ENCODE data around the gene HYAL2.
A peak's percentile ranks its signal among the peaks of the same experiment; 100 is the strongest.
"Not testable (repeated sequence)": the region's sequence is repeated elsewhere in the genome, so short reads cannot be mapped to it uniquely, and the experiment has no call there.

The HYAL2 gene

DNA sequence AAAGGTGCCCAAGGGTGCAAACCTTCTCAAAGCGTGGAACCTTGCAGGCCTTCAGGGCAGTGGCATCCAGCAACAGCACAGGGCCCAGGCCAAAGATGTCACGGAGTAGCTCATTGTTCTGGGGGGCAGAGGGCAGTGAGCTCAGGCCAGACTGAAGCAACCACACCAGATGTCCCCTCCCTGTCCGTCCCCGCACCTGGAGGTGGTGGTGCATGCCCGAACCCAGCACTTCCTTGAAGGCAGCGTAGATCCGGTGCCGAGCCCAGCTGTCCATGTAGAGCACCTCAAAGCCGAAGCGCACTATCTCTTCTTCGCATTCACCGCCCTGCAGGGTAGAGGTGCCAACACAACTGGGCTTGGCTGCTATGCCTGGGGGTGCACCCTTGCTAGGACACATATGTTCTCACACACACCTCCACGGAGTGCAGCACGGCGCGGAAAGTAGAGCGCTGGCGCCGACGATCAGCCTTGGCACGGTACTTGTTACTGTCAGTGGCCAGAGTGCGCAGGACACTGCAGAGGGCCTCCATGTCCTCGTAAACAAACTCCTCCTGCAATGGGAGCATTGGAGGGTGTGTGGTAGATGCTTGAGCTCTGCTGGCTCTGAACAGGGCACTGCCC lies 34.0 kb downstream of the HYAL2 start:
- no peak for DNase-seq

GRCh38 chr3:50287262-50287661 lies 35.3 kb downstream of the HYAL2 start:
- DNase-seq, result no peak

GRCh38 chr3:50286322-50287227 lies 36.0 kb downstream of the HYAL2 start:
- DNase-seq, result no peak

- not testable (repeated sequence) for DNase-seq
These were observed 38.4 kb downstream of the HYAL2 start for GRCh38 chr3:50284121-50284520.

DNA sequence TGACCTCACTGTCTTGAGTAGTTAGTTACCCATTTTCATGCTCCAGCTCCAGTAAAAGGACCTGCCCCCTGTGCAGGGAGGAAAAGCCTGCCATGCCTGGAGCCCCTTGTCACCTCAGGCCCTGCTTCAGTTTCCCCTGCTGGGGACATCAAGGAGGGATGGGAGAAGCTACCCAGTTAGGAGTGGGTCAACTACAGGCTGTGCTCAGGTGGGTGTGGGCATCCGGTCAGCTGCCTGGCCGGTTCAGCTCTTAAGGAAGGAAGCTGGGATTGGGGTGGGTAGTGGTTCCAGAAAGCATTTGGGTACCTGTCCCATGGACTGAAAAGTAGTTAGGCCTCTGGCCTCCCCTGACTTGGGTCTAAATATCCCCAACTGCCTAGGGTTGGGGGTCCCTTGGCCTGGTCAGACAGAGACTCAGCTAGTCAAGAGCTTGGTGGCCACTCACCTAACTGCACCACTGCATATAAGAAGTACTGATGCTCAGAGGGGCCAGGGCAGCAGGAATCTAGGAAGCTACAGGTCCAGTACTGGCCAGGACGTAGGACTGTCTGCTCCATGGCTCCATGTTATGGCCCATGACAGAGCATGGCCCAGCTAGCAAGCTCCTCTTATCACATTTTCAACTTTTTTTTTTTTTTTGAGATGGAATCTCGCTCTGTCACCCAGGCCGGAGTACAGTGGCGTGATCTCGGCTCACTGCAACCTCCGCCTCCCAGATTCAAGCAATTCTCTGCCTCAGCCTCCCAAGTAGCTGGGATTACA lies 43.1 kb downstream of the HYAL2 start:
- DNase-seq, result no peak

DNA sequence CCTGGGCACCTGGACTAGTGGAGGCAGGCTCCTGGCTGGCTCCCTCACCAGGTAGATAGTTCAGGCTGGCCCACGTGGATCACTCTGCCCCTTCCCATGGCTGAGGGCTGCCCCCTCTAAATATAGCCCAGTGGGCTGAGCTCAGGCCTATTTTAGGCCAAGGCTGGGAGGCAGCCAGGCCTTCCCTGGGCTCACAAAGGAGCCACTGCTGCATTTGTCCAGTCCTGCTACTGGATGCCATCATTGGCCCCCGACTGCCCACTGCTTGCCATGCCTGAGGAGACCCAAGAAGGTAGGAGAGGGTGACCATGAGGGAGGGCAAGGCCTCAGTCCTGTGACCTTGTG lies 43.7 kb downstream of the HYAL2 start, which contains the start of gene LSMEM2:
Gene LSMEM2, plus strand, starts transcription at position 208 of the 345 bp plus-strand sequence. Its CDS starts 27 bp downstream, at position 235.
- DNase-seq, result no peak

- no peak for DNase-seq
These were observed 44.2 kb downstream of the HYAL2 start for GRCh38 chr3:50278123-50278879.

DNA sequence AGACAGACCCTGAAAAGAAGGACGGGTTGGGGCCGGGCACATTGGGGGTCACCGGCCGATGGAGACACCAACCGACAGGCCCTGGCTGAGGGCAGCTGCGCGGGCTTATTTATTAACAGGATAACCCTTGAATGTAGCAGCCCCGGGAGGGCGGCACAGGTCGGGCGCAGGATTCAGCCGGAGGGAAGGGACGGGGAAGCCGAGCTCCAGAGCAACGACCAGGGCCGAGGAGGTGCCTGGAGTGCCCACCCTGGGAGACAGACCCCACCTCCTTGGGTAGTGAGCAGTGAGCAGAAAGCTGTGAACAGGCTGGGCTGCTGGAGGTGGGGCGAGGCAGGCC lies 45.8 kb downstream of the HYAL2 start:
- no peak for DNase-seq

DNA sequence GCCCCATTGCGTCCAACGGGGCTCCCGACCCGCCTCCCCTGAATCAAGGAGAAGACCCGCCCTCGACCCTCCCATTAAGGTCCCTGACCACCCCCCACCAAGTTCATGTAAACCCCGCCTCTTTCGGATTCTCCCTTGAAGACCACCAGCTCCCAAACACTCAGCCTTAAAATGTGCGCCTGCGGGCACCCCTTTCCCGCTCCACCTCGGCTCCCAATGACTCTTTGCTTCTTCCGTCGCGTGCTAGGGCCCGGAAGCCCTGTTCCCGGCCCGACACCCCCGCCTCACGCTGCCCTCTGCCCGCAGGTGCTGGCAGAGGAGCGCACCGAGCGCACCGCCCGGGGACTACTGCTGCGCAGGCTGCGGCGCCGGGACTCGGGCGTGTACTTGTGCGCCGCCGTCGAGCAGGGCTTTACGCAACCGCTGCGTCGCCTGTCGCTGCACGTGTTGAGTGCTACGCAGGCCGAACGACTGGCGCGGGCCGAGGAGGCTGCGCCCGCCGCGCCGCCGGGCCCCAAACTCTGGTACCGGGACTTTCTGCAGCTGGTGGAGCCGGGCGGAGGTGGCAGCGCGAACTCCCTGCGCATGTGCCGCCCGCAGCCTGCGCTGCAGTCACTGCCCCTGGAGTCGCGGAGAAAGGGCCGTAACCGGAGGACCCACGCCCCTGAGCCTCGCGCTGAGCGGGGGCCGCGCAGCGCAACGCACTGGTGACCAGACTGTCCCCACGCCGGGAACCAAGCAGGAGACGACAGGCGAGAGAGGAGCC lies 46.4 kb downstream of the HYAL2 start:
- DNase-seq, result no peak

DNA sequence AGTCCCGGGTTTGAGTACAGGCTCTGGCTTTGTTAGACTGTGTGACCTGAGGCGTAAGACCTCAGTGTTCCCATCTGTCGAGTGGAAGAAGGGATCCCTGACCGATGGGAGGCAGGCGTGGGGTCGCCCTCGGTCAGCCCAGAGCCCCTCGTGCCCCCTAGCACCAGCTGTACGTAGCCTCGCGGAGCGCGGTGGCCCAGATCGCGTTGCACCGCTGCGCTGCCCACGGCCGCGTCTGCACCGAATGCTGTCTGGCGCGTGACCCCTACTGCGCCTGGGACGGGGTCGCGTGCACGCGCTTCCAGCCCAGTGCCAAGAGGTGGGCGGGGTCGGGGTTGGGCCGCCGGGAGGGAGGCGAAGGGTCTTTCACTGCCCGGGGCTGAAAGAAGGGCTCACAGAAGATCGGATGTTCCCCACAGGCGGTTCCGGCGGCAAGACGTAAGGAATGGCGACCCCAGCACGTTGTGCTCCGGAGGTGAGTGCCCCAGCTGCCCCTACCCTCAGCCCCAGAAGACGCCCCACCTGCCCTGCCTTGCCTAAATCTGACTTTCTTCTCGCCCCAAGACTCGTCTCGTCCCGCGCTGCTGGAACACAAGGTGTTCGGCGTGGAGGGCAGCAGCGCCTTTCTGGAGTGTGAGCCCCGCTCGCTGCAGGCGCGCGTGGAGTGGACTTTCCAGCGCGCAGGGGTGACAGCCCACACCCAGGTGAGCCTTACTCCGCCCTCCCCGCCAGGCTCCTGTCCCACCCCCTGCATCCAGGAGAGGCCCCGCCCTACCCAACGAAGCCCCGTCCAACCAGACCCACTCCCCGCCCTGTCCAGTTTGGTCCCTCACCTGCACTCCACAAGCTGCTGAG lies 47.2 kb downstream of the HYAL2 start:
- DNase-seq, result no peak

DNA sequence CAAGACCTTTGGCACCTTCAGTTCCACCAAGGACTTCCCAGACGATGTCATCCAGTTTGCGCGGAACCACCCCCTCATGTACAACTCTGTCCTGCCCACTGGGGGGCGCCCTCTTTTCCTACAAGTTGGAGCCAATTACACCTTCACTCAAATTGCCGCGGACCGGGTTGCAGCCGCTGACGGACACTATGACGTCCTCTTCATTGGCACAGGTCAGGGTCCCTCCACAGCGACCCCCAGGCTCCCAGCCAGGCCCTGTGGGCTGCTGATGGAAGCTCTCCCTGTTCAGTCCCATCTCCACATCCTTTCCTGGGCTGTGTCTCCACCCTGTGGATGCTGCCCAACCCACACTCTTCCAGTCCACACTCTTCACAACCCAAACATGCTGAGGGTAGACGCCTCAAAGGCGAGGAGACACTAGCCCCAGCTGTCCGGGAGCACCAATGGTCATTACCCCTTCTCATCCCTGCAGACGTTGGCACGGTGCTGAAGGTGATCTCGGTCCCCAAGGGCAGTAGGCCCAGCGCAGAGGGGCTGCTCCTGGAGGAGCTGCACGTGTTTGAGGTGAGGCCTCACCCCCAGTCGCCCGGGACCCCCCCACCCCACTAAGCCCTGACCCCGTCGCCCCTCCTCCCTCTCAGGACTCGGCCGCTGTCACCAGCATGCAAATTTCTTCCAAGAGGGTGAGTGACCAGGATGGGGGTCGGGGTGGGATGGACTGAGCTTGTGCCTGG lies 48.0 kb downstream of the HYAL2 start:
- peak; percentile 42 for DNase-seq

DNA sequence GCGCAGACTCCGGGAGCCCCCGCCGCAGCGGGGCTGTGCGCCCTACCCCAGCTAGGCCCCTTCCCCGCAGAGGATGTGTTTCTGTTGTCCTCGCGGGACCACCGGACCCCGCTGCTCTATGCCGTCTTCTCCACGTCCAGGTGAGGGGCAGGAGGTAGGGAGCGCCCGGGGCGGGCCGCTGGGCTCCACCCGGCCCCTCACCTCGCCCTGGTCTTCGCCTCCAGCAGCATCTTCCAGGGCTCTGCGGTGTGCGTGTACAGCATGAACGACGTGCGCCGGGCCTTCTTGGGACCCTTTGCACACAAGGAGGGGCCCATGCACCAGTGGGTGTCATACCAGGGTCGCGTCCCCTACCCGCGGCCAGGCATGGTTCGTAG lies 48.9 kb downstream of the HYAL2 start:
- DNase-seq, result no peak

- DNase-seq, result peak; percentile 60
These were observed 49.4 kb downstream of the HYAL2 start for GRCh38 chr3:50272911-50273688.

DNA sequence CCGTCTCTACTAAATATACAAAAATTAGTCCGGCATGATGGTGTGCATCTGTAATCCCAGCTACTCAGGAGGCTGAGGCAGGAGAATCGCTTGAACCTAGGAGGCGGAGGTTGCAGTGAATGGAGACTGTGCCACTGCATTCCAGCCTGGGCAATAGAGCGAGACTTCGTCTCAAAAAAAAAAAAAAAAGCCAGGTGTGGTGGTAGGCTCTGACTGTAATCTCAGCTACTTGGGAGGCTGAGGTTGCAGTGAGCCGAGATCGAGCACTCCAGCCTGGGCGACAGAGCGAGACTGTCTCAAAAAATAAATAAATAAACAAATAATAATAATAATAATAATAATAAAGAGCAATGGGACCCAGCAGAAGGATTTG lies 50.0 kb downstream of the HYAL2 start:
- not testable (repeated sequence) for DNase-seq

GRCh38 chr3:50271314-50271936 lies 51.1 kb downstream of the HYAL2 start:
- no peak for DNase-seq

GRCh38 chr3:50270422-50271224 lies 51.9 kb downstream of the HYAL2 start:
- no peak for DNase-seq

- no peak for DNase-seq
These were observed 52.5 kb downstream of the HYAL2 start for GRCh38 chr3:50269977-50270413.

- DNase-seq, result no peak
These were observed 53.1 kb downstream of the HYAL2 start for GRCh38 chr3:50269460-50269859.

All from GDM1 (cell line).